ENCODE results near the gene APPBP2.
"Not testable (repeated sequence)": the region's sequence is repeated elsewhere in the genome, so short reads cannot be mapped to it uniquely, and the experiment has no call there.

Gene APPBP2

GRCh38 chr17:60495260-60495659 is 30.8 kb downstream of the APPBP2 start:
- no peak for DNase-seq (ENCODE audit: low read depth)

- no peak for DNase-seq (ENCODE audit: low read depth)
Measured at GRCh38 chr17:60493847-60494321, 32.2 kb downstream of the APPBP2 start.

- DNase-seq (ENCODE audit: low read depth) = no peak
Measured at GRCh38 chr17:60491771-60492170, 34.3 kb downstream of the APPBP2 start.

GRCh38 chr17:60490594-60490993 is 35.4 kb downstream of the APPBP2 start:
- DNase-seq (ENCODE audit: low read depth) = not testable (repeated sequence)

GRCh38 chr17:60481604-60482003 is 44.4 kb downstream of the APPBP2 start:
- no peak for DNase-seq (ENCODE audit: low read depth)

GRCh38 chr17:60473788-60474187 is 52.3 kb downstream of the APPBP2 start:
- no peak for DNase-seq (ENCODE audit: low read depth)

- DNase-seq (ENCODE audit: low read depth) = no peak
Measured at GRCh38 chr17:60472449-60472848, 53.6 kb downstream of the APPBP2 start.

- DNase-seq (ENCODE audit: low read depth) = no peak
Measured at GRCh38 chr17:60471451-60471850, 54.6 kb downstream of the APPBP2 start.

GRCh38 chr17:60468371-60468770 is 57.7 kb downstream of the APPBP2 start:
- no peak for DNase-seq (ENCODE audit: low read depth)

- no peak for DNase-seq (ENCODE audit: low read depth)
Measured at GRCh38 chr17:60464343-60464742, 61.7 kb downstream of the APPBP2 start.

- DNase-seq (ENCODE audit: low read depth) = no peak
Measured at GRCh38 chr17:60463157-60463835, 62.7 kb downstream of the APPBP2 start.

- DNase-seq (ENCODE audit: low read depth) = no peak
Measured at GRCh38 chr17:60461584-60461983, 64.5 kb downstream of the APPBP2 start.

- DNase-seq (ENCODE audit: low read depth) = no peak
Measured at GRCh38 chr17:60457148-60457547, 68.9 kb downstream of the APPBP2 start.

- no peak for DNase-seq (ENCODE audit: low read depth)
Measured at GRCh38 chr17:60455378-60455777, 70.7 kb downstream of the APPBP2 start.

- no peak for DNase-seq (ENCODE audit: low read depth)
Measured at GRCh38 chr17:60451965-60452364, 74.1 kb downstream of the APPBP2 start.

GRCh38 chr17:60451071-60451470 is 75.0 kb downstream of the APPBP2 start:
- no peak for DNase-seq (ENCODE audit: low read depth)

GRCh38 chr17:60447375-60447774 is 78.7 kb downstream of the APPBP2 start:
- DNase-seq (ENCODE audit: low read depth) = no peak

GRCh38 chr17:60445144-60445543 is 80.9 kb downstream of the APPBP2 start:
- no peak for DNase-seq (ENCODE audit: low read depth)

- no peak for DNase-seq (ENCODE audit: low read depth)
Measured at GRCh38 chr17:60443713-60444112, 82.3 kb downstream of the APPBP2 start.

GRCh38 chr17:60442271-60443173 is 83.5 kb downstream of the APPBP2 start:
- DNase-seq (ENCODE audit: low read depth) = no peak

GRCh38 chr17:60439501-60439900 is 86.5 kb downstream of the APPBP2 start:
- DNase-seq (ENCODE audit: low read depth) = peak; percentile 28

GRCh38 chr17:60436676-60437075 is 89.4 kb downstream of the APPBP2 start:
- DNase-seq (ENCODE audit: low read depth) = no peak

Measured in stromal cell of bone marrow (primary cell).